Left colon (tissue), 2 donors: ENCODE measurements around the gene REXO5. TPM values are rescaled to one million over a fixed set of nuclear protein-coding genes. Genes with fewer than 3 reads are reported as not detected.

Experiments
- ATAC-seq: fragments of 200-7000 bp; cut with Tn5 transposase; one replicate; pipeline ENCODE4 v1.9.1; 2020; ENCODE audit warnings: mild to moderate bottlenecking, moderate library complexity
- DNase-seq, 2 donors: peaks; one replicate each; pipeline ENCODE4 v3.0.0-alpha.2; 2020
- intact Hi-C, 2 donors: fragments of 100-400 bp; cut with DNase I in 1 of 2; cut with micrococcal nuclease in 1 of 2; formaldehyde crosslinking; loops; one replicate each; pipeline versions ENCODE4 v1.11.2 to v1.14.0; 2022; cut with DNase I, micrococcal nuclease
- total RNA-seq, 2 donors: library from RNA; stranded (reverse); fragmentation: NEBNext Ultra II Directional; extraction: Animal tissue kit (Norgen Biotek cat#: 25700); gene quantifications; one replicate each; pipeline ENCODE4 v1.2.1, GENCODE V29; 2021
- donor health status: DM: no; HTN: no; CAD: no.
- donor health status: DM: yes; HTN: yes; CAD: no.

The REXO5 gene
- total RNA-seq, 2 donors from 2014 or later = 3.0 to 4.9 TPM

DNA sequence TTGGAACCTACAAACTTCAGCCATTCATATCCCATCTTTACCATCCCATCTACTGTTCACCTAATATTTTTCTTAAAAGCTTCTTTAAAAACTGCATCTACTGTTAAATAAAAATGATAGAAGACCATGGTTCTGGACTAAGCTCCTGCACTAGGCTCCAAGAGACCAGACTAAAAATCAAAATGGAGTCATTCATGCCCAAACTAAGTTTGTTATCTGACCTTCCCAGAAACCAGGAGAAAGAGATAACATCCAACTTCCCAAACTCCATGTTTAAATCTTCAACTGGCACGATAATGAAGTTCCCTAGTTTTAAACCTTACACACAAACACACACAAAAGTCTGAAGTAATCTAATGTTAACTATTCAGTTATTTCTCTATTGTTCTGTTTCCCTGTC is 80.0 kb downstream of the REXO5 start:
- ATAC-seq = no peak
- intact Hi-C loops = no loop called here
- DNase-seq = no peak

DNA sequence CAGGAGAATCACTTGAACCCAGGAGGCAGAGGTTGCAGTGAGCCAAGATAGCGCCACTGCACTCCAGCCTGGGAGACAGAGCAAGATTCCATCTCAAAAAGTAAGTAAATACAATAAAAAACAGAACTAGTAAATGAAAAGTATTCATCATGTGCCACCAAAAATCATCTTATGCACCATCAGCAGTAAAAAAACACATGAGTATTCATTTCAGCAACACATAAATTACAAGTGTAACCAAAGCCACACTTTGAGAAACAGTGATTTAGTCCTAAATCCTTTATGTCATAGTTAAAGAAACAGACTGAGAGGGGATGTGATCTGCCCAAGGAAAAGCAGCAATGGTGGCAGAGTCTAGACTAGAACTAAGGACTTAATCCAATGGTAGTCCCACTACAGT is 80.9 kb downstream of the REXO5 start:
- intact Hi-C loops = no loop called here
- no peak for ATAC-seq
- DNase-seq = no peak

DNA sequence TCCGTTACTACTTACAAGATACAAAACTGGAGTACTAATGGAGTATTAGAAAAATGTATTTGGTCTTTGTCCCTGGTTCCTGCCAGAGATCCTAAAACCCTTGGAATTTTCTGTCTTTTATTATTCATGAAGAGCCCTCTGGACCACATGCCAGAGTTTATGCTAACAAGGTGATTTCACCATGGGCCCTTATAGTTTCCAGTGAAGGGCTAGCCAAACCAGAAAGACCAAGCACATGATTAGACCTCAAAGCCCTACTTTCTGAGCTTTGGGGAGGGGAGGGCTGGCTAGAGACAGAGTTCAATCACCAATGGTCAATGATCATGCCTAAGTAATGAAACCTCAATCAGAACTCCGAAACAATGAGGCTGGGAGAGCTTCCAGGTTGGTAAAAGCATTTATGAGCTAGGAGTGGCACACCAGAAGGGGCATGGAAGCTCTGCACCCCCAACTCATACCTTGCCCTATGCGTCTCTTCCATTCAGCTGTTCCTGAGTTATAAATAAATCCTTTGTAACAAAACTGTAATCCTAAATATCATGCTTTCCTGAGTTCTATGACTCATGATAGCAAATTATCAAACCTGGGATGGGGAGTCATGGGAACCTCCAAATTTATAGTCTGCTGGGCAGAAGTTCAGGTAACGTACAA is 83.4 kb downstream of the REXO5 start:
- ATAC-seq (peak; percentile 70), DNase-seq (no peak)
- intact Hi-C loops = no loop called here

DNA sequence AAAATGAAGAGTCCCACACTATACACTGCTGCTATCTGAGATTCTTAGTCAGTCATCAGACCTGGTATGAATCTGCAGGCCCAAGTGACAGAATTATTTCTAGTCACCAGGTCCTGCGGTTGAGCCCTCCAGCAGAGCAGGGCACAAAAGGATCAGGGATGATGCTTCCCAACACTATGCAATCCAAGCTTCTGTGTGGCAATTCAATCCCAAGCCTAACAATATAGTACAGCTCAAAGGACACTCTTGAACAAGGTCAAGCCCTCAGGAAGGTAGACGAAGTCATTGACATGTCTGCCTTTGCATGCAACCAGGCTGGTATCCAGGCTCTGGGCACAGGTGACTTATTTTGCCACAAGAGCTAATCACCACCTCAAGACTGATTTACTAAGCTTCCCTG is 88.1 kb downstream of the REXO5 start:
- intact Hi-C loops = no loop called here
- ATAC-seq (no peak), DNase-seq (no peak)

DNA sequence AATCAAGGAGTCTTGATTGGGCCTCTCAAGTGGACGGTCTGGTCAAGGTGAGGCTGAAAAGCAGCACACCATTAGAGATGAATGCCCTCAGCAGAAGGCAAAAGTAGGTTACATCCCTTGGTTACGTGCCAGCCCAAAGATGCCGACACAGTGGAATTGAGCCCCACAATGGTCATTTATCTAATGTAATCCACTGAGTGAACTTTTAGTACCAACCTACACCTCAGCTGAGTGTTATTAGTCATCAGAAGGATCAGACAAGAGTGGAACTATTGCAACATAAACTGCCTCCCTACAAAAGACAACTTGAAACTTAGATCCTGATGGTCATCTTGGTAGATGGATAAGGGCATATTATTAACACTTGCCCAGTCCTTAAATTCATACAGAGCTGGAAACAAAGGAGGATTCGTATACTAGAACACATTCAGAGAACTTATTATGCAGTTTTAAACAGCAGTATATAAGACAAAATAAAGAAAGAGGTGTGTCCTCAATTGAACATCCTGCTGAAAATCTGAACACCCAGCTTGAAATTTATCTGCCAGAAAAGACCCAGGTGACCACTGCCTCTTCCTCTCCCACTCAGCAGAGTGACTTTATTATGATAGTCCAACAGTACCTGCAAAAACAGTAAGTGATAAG is 91.0 kb downstream of the REXO5 start:
- DNase-seq (no peak), ATAC-seq (no peak)
- intact Hi-C loops = no loop called here

DNA sequence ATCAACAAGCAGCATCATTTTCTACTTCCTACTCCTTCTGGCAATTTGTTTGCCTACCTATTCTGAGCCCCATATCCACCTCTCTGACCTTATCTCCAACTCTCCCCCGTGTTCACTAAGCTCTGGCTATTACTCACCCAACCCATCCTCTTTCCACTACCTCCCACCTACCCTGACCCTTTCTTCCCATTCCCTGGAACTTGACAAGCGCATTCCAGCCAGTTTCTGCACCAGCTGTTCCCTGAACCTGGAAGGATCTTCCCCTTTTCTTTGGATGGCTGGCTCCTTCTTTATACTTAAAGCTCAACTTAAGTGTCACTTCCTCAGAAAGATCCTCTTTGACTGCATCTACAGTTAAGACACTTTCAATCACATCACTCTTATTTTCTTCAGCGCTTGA is 91.6 kb downstream of the REXO5 start:
- intact Hi-C loops = no loop called here
- ATAC-seq = no peak
- no peak for DNase-seq

DNA sequence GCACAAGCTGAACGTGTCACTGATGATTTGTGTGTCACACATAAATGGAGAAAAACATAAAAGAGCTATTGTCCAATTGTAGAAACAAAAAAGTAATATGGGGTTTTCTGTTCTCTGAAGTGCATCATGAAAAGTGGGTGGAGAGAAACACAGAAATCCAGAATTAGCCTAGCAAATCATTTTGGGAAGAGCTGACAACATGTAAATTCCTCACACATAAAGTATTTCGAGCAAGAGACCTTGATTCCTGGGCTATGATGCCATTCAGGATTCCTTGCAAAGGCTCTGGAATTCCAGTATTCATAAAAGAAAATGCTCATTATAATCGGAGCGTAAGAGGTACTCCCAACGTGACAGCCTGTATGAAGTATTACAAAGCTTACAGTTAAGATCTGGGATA is 92.7 kb downstream of the REXO5 start:
- no peak for DNase-seq
- no peak for ATAC-seq
- intact Hi-C loops = no loop called here

Other genes with a start within 250 kb of the REXO5 start
- not detected for gene ACSM2B, start 230.2 kb upstream of the REXO5 start, total RNA-seq
- gene ACSM1, start 108.8 kb upstream of the REXO5 start, total RNA-seq = 1 to 10 TPM in 1 of 2 donors, under 1 TPM in 1; 0.36 to 2.7 TPM
- 10 to 100 TPM; 28.4 to 30.8 TPM for gene THUMPD1, start 64.7 kb upstream of the REXO5 start, total RNA-seq
- 10 to 100 TPM; 40.9 to 48.0 TPM for gene ACSM3, start 42.5 kb upstream of the REXO5 start, total RNA-seq
- gene ERI2, start 55 bp upstream of the REXO5 start, total RNA-seq = 10 to 100 TPM; 24.9 to 26.8 TPM
- 10 to 100 TPM; 12.4 to 14.0 TPM for gene DCUN1D3, start 93.8 kb downstream of the REXO5 start, total RNA-seq
- 10 to 100 TPM; 11.7 to 20.1 TPM for gene LYRM1, start 94.2 kb downstream of the REXO5 start, total RNA-seq